Islet precursor cell (in vitro differentiated cells): ENCODE measurements around the gene MAN2A1.
A peak's percentile ranks its signal among the peaks of the same experiment; 100 is the strongest.

Experiments
- DNase-seq: peaks from one replicate; pipeline ENCODE4 v3.0.0-alpha.2; 2018

Gene MAN2A1

GRCh38 chr5:109708813-109709212, 19.1 kb downstream of the MAN2A1 start:
- DNase-seq, result no peak

GRCh38 chr5:109709225-109709624, 19.5 kb downstream of the MAN2A1 start:
- no peak for DNase-seq

DNA sequence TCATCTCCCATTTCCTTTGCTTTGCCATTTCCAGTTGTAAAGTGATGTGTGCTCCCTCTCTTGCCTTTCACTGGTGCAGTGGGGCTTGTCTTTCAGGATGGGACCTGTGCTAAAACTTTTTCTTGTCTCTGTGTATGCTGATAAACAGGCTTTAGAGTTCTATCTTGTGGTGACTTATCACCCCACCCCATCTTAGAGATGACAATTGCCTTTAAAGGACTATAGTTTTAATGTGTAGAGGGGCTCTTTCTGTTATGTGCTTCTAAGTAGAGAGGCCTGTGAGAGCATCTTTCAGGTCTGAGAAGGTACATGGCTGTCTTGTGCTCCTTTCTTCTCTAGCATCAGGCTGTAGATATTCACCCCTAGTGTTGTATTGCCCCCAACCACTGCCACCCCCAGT, 21.9 kb downstream of the MAN2A1 start:
- DNase-seq, result no peak

DNA sequence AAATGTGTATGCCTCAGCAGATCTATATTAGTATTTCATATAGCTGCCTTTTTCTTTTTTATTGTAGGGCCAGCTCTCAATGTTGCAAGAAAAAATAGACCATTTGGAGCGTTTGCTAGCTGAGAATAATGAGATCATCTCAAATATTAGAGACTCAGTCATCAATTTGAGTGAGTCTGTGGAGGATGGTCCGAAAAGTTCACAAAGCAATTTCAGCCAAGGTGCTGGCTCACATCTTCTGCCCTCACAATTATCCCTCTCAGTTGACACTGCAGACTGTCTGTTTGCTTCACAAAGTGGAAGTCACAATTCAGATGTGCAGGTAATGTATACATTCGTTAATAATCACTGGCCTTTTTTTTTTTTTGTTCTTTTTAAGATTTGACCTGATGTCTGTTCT, 23.7 kb downstream of the MAN2A1 start:
- DNase-seq, result no peak

- DNase-seq, result no peak
Observed at GRCh38 chr5:109714592-109714991, 24.9 kb downstream of the MAN2A1 start.

DNA sequence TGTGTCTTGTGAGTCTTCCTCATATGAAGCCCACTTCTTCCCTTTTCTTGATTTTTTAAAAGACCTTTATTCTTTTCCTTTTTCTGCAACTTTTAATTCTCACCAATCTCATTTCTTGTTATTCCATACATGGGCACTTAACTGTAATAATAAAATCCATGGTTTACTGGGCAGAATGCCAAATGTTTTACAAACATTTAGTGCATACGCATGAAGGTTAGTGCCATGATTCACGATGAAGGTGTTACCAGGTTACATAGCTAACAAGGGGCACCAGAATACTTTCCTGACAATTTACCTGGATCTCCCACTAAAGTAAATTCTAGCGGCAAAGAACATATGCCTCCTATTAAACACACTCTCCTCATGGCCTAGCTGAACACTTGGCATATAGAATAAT, 28.5 kb downstream of the MAN2A1 start:
- DNase-seq, result no peak

DNA sequence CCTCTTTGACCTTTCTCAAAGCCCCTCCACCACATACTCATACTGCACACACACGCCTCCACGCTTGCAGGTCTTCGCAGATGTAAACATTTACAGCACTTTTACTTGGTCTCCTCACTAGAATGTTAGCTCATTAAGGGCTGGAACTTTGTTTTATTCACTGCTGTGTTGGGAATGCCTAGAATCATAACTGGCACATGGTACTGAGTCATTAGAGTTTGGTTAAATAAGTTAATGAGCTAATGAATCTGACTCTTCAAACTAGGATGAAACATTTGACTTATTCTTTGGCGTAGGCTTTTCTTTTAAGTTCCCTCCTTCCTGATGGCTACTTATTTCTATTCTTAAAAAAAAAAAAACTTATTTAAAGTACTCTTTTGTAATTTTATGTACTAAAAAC, 28.9 kb downstream of the MAN2A1 start:
- no peak for DNase-seq

GRCh38 chr5:109719978-109720377, 30.3 kb downstream of the MAN2A1 start:
- DNase-seq, result no peak

- DNase-seq, result no peak
Observed at GRCh38 chr5:109721741-109722140, 32.0 kb downstream of the MAN2A1 start.

GRCh38 chr5:109723606-109724005, 33.9 kb downstream of the MAN2A1 start:
- no peak for DNase-seq

- no peak for DNase-seq
Observed at GRCh38 chr5:109725135-109725534, 35.4 kb downstream of the MAN2A1 start.

DNA sequence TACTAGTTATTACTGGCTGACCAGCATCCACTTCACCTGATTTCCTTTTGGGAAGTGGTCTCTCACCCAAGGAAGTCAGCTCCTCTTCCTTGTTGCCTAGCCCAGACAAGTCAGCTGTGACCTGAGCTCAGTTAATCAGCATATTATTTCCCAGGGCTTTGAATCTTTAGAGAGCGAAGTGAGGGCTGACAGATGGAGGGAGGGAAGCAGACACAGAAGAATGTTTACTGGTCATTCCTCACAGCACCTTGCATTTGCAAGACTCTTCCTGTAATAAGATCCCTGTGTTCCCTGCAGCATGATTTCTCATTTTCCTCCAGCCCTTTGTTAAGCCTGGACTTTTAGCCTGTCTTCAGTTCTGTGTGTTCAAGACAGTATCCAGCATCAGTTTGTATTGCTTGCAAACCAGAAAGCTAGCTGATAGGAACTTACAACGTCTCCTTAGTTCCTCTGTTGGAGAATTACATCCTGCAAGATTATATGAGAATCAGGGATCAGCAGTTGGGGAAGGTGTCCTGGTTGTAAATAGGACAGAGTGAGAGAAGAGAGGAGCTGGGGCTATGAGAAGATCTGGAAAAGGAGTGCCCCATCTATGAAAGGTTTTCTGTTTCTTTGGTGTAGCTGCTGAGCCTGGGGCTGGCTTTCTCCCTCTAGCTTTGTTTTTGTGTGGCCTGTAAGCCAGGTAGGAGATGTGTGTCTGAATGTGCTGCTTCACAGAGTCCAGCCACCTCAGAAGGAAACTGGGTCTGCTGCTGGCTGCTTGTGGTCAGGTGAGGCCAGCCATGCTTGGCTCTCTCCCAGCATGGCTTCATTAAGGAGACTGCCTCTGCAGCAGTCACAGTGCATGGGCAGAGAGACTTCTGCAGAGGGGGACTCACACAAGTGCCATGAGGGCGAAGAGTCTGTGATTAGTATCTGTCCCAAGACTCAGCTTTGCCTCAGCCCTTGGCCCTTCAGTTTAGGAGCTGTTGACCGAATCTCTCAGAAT, 50.3 kb downstream of the MAN2A1 start:
- DNase-seq, result peak; percentile 83

GRCh38 chr5:109740966-109741365, 51.2 kb downstream of the MAN2A1 start:
- no peak for DNase-seq

GRCh38 chr5:109741390-109741789, 51.7 kb downstream of the MAN2A1 start:
- DNase-seq, result no peak

GRCh38 chr5:109743041-109743531, 53.4 kb downstream of the MAN2A1 start:
- no peak for DNase-seq

- DNase-seq, result peak; percentile 90
Observed at GRCh38 chr5:109743770-109744212, 54.1 kb downstream of the MAN2A1 start.

DNA sequence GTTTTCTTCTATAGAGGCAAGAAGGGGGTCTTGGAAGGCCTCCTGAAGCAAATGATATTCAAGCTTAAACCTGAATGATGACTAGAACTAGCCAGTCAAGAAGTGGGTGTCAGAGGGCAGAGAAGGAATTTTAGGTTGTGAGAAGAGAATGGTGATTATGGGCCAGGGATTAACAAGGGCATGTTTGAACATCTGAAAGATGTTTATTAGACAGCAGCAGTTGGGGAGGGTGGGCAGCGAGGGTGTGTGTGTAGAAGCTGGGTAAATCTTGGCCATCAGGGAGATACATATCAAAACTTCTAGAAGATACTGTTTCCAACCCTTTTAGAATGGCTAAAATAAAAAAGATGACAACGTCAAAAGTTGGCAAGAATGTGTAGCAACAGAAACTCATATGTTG, 54.5 kb downstream of the MAN2A1 start:
- DNase-seq, result no peak

DNA sequence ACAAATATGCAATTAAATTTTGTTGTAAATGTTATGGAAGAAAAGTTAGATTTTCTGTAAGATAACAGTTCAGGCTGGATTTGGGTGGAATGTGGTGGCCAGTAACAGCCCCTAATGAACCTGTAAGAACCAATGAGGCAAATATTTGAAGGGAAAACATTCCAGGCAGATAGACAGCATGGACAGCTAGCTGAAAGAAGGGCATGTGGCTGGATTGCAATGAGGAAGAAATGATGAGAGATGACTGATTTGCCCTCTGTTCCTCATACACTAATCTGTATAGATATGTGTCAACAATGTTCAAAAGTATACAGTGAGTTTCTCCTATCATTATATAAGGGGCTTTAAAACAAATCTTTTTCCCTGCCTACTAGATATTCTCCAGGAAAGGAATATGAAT, 58.8 kb downstream of the MAN2A1 start:
- DNase-seq, result no peak

DNA sequence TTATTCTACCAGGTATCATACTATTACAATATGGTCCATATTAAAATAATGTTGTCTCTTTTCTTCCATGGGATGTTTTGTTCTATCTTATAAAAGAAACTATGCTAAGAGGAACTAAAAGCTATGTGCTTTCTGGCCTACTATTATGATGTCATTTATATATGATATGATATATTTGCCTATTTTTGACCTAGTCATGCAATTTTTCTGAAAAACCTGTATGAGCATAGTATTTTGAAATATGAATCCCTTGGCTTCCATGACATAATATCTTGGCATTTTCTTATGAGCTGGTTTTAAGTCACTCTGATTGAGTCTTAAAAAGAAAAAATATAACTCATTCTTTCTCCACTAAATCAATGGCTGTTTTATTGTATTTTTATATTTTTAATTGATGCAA, 60.7 kb downstream of the MAN2A1 start:
- DNase-seq, result no peak

GRCh38 chr5:109753279-109753678, 63.6 kb downstream of the MAN2A1 start:
- DNase-seq, result no peak

GRCh38 chr5:109754319-109754718, 64.6 kb downstream of the MAN2A1 start:
- no peak for DNase-seq

DNA sequence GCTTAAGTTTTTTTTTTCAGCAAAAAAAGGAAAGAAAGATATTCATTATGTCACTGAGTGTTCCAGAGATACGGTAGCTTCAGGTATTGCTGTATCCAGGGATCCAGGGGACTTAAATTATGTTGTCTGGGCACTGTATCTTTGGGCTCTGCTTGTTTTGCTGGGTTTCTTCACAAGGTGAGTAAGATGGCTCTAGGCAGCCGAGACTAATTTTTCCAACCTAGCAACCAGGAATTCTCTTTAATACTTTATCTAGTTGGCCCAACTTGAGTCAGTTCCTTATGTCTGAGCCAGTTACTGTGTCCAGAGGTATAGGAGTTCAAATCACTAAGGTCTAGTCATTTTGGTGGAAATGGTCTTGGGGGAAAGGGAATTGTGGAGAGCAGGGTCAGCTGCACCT, 66.0 kb downstream of the MAN2A1 start:
- no peak for DNase-seq

DNA sequence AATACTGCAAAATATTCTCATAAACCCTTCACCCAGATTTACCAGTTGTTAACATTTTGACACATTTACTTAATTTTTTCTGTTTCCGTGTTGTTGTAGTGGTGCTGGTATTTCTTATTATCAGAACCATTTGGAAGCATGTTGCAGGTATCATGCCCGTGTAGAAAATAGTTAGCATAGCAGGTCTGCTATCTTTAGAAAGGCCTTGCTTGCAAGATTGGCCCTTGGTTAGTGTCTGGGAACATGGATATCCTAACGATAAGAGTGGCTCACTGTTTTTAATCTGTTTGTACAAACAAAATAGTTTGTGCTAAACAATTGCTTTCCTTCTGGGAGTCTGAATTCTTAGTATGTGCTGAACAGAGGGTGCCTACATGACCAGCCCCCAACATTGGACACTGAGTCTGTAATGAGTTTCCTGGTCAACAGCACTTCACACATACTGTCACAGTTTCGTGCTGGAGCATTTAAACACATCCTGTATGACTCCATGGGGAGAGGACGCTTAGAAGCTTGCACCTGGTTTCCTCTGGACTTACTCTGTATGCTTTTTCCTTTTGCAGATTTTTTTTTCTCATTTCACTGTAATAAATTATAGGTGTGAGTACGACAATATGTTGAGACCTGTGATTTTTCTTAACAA, 66.9 kb downstream of the MAN2A1 start:
- DNase-seq, result no peak

DNA sequence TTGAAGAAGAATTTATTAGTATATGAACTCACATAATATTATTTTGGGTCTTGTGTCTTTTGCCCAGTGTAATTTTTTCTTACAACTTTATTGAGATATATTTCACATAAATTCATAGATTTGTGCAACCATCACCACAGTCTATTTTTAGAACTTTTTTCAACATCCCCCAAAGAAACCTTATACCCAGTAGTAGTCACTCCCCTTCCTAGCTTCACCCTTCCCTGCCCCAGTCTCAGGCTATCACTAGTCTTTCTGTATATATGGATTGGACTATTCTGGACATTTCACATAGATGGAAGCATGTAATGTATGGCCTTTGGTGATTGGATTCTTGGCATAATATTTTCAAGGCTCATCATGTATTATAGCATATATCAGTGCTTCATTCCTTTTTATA, 67.8 kb downstream of the MAN2A1 start:
- no peak for DNase-seq
